OCI-LY7 (cell line): ENCODE results near the gene PEPD. TPM values are rescaled to one million over a fixed set of nuclear protein-coding genes. Genes with fewer than 3 reads are reported as not detected.

ENCODE experiments used
- BruUV-seq: library from RNA; stranded (reverse); fragments of 400-500 nt; replicated peaks from 2 replicates; lab custom pipeline; 2021; lab: Mats Ljungman, UMichigan
- CTCF ChIA-PET: fragments of 300-600 bp; sonication (Branson Sonifier 250); formaldehyde crosslinking; loops from one replicate; lab custom pipeline; 2022; ENCODE audit warnings: antibody characterized with exemption; ENCODE audit not compliant: unreplicated experiment; lab: Charles Lee
- POLR2A ChIA-PET: fragments of 300-600 bp; sonication (Branson Sonifier 250); formaldehyde crosslinking; loops from one replicate; lab custom pipeline; 2022; ENCODE audit warnings: antibody characterized with exemption; lab: Charles Lee
- DNase-seq: peaks from one replicate; pipeline ENCODE4 v3.0.0-alpha.2; 2015; ENCODE audit warnings: low spot score
- H2AFZ ChIP-seq: fragments of 200-600 bp; sonication (generic), shearing (Covaris generic); 2 replicates; pipeline ENCODE4 v1.6.1; 2014; ENCODE audit warnings: mild to moderate bottlenecking, antibody characterized with exemption, low read length, moderate library complexity
- H3K27ac ChIP-seq: fragments of 200-600 bp; sonication (generic); 2 replicates; pipeline ENCODE4 v1.5.1; 2014; ENCODE audit warnings: mixed run types, low read depth, mild to moderate bottlenecking, moderate library complexity, low read length, inconsistent platforms; ENCODE audit not compliant: poor library complexity, severe bottlenecking
- H3K36me3 ChIP-seq: fragments of 200-600 bp; sonication (generic); 2 replicates; pipeline ENCODE4 v1.6.1; 2014; ENCODE audit warnings: mild to moderate bottlenecking, antibody characterized with exemption, low read length, moderate library complexity, mixed read lengths; ENCODE audit not compliant: insufficient read depth
- H3K4me1 ChIP-seq: fragments of 200-600 bp; sonication (generic); 2 replicates; pipeline ENCODE4 v1.5.1; 2014; ENCODE audit warnings: mild to moderate bottlenecking, low read length; ENCODE audit not compliant: insufficient read depth, poor library complexity, severe bottlenecking
- H3K4me2 ChIP-seq: fragments of 200-600 bp; sonication (generic); 2 replicates; pipeline ENCODE4 v1.6.1; 2014; ENCODE audit warnings: mild to moderate bottlenecking, low read length
- H3K4me3 ChIP-seq: fragments of 200-600 bp; sonication (generic); 2 replicates; pipeline ENCODE4 v1.5.1; 2014; ENCODE audit warnings: mild to moderate bottlenecking, low read depth, low read length; ENCODE audit not compliant: poor library complexity, severe bottlenecking
- H3K79me2 ChIP-seq: fragments of 200-600 bp; sonication (generic); 2 replicates; pipeline ENCODE4 v1.6.1; 2016; ENCODE audit warnings: low read depth, mild to moderate bottlenecking, low read length, moderate library complexity, mixed read lengths; ENCODE audit not compliant: insufficient read depth
- H3K9me2 ChIP-seq: fragments of 200-600 bp; sonication (generic); 2 replicates; pipeline ENCODE4 v1.6.1; 2016; ENCODE audit warnings: mild to moderate bottlenecking, low read length, mixed read lengths; ENCODE audit not compliant: insufficient read depth
- H3K9me3 ChIP-seq: fragments of 200-600 bp; sonication (generic); 2 replicates; pipeline ENCODE4 v1.6.1; 2014; ENCODE audit warnings: mild to moderate bottlenecking, mixed run types, low read length, mixed read lengths
- H4K20me1 ChIP-seq: fragments of 200-600 bp; sonication (generic); 2 replicates; pipeline ENCODE4 v1.6.1; 2014; ENCODE audit warnings: mild to moderate bottlenecking, antibody characterized with exemption, low read length, moderate library complexity, mixed read lengths; ENCODE audit not compliant: insufficient read depth
- CTCF ChIP-seq: fragments of 200-600 bp; sonication (generic); conservative IDR thresholded peaks from 2 replicates; pipeline ENCODE4 v1.5.1; 2014; ENCODE audit warnings: mild to moderate bottlenecking, antibody characterized with exemption, low read length, moderate library complexity, mixed read lengths
- EZH2phosphoT487 ChIP-seq: fragments of 200-600 bp; sonication (generic); IDR thresholded peaks from 2 replicates; pipeline ENCODE4 v1.6.1; 2018; ENCODE audit warnings: low read depth, borderline replicate concordance, mild to moderate bottlenecking, mixed run types, antibody characterized with exemption, low read length, moderate library complexity, mixed read lengths
- intact Hi-C: fragments of 100-400 bp; cut with micrococcal nuclease; formaldehyde crosslinking; loops from one replicate; pipeline ENCODE4 v1.10.0; 2022; ENCODE audit not compliant: unreplicated experiment
- total RNA-seq, 2 experiments: library from RNA; depleted of rRNA in 1 of 2; stranded (reverse); fragments of >200 nt in 1 of 2; shearing (Covaris generic) in 1 of 2; gene quantifications; 2 replicates each; pipeline ENCODE4 v1.2.3, GENCODE V29; 2014 to 2022

Gene PEPD
- total RNA-seq, 2 experiments from 2014 or later: 24.4 to 29.7 TPM

- no peak for TF ChIP-seq CTCF
- TF ChIP-seq EZH2phosphoT487: no peak
- ChIA-PET POLR2A (interaction anchor here (0.6 kb wide), 1 partner anchor 73 kb away, joined by 3 read pairs; no protein-coding TSS in a partner anchor), CTCF (interaction anchor here (0.6 kb wide), 1 partner anchor 172 kb away, joined by 18 read pairs; no protein-coding TSS in a partner anchor)
Observed at GRCh38 chr19:33412601-33413425, 108.8 kb downstream of the PEPD start.

DNA sequence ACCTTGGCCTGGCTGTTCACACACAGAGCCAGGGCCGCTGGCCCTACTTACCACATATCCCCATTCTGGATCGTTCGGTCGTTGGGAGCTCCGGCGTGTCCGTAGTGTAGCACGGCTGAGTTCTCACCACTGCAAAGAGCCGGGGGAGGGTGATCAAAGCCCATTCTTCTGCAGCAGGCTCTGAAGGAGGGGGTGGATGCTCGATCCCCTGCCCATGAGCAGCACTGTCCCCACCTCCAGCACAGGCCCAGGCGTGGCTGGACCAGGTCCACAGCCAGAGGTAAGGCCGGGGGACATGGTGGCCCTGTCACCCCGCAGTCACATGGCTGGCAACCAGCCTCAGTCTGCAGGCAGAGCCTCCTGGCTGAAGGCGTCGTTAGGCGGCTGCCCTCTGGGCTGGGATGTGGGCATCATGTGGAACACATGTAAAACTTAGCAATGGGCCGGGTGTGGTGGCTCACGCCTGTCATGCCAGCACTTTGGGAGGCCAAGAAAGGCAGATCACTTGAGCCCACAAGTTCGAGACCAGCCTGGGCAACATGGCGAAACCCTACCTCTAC lies 109.9 kb downstream of the PEPD start:
- POLR2A ChIA-PET: interaction anchor here (0.6 kb wide), 1 partner anchor 72 kb away, joined by 3 read pairs; no protein-coding TSS in a partner anchor
- Histone ChIP-seq H2AFZ (no peak overlapping the region), H3K4me2 (no peak overlapping the region), H3K4me1 (no peaks in the 10 kb centered on the region), H4K20me1 (no peaks in the 10 kb centered on the region), H3K9me3 (no peaks in the 10 kb centered on the region), H3K27ac (no peak overlapping the region), H3K4me3 (no peak overlapping the region), H3K79me2 (no peaks in the 10 kb centered on the region), H3K9me2 (no peaks in the 10 kb centered on the region), H3K36me3 (no peaks in the 10 kb centered on the region)
- DNase-seq: no peak
- no peak for TF ChIP-seq CTCF
- TF ChIP-seq EZH2phosphoT487: no peak
- CTCF ChIA-PET: no interaction called here
- BruUV-seq: no TSS peak
- intact Hi-C loops: no loop called here

More at GRCh38 chr19:33412601-33413425, 108.8 kb downstream of the PEPD start:
- Histone ChIP-seq H2AFZ (no peak overlapping the region), H3K9me3 (no peaks in the 10 kb centered on the region), H3K9me2 (no peaks in the 10 kb centered on the region), H3K79me2 (no peaks in the 10 kb centered on the region), H3K4me1 (no peaks in the 10 kb centered on the region), H4K20me1 (no peaks in the 10 kb centered on the region), H3K36me3 (no peaks in the 10 kb centered on the region), H3K27ac (no peak overlapping the region), H3K4me2 (no peak overlapping the region), H3K4me3 (no peak overlapping the region)
- BruUV-seq: no TSS peak
- no peak for DNase-seq
- intact Hi-C loops: no loop called here

DNA sequence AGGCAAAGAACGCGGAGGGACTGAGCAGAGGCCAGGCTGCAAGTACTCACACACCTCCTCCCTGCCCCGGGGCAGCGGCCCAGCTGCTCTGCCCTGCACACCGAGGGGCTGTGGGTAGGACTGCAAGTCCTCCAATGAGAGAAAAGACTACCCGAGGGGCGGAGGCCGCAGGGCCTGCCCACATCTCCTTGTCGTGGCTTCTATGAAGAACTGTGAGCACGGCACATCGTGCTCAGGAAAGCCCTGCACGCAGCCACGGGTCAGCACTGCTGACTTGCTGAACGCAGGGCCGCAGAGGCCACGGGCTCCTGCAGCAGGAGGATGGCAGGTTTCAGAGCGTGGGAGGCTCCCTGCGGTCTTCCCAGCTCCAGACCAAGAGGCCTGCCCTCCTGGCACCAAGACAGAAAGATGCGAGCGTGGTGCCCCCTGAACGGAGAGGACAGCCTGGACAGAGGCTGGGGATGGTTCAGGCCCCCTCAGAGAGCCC lies 110.6 kb downstream of the PEPD start:
- BruUV-seq: no TSS peak
- no peaks in the 10 kb centered on the region for H3K9me3 ChIP-seq
- no peak overlapping the region for H3K27ac ChIP-seq
- no peaks in the 10 kb centered on the region for H3K9me2 ChIP-seq
- no peak overlapping the region for H3K4me3 ChIP-seq
- H3K36me3 ChIP-seq: no peaks in the 10 kb centered on the region
- intact Hi-C loops: no loop called here
- no peak overlapping the region for H2AFZ ChIP-seq
- TF ChIP-seq CTCF: no peak
- no peak for TF ChIP-seq EZH2phosphoT487
- CTCF ChIA-PET: no interaction called here
- H4K20me1 ChIP-seq: no peaks in the 10 kb centered on the region
- H3K4me2 ChIP-seq: no peak overlapping the region
- H3K4me1 ChIP-seq: no peaks in the 10 kb centered on the region
- no peak for DNase-seq
- POLR2A ChIA-PET: no interaction called here
- H3K79me2 ChIP-seq: no peaks in the 10 kb centered on the region
